HG02885 (cell line): ENCODE measurements around the gene PTPRH.
"Not testable (repeated sequence)": the region's sequence is repeated elsewhere in the genome, so short reads cannot be mapped to it uniquely, and the experiment has no call there.

ENCODE experiments used
- ATAC-seq: cut with Tn5 transposase; IDR thresholded peaks from one replicate; pipeline ENCODE4 v1.9.1; 2021; ENCODE audit warnings: mild to moderate bottlenecking; ENCODE audit not compliant: unreplicated experiment, poor library complexity

Gene PTPRH

GRCh38 chr19:55161571-55162322 is 47.6 kb downstream of the PTPRH start:
- no peak for ATAC-seq

GRCh38 chr19:55160986-55161365 is 48.3 kb downstream of the PTPRH start:
- ATAC-seq = peak; percentile 13

- ATAC-seq = peak; percentile 61
These were observed 48.9 kb downstream of the PTPRH start for GRCh38 chr19:55160128-55160985.

- no peak for ATAC-seq
These were observed 50.2 kb downstream of the PTPRH start for GRCh38 chr19:55158848-55159749.

- ATAC-seq = no peak
These were observed 50.9 kb downstream of the PTPRH start for GRCh38 chr19:55158423-55158822.

- ATAC-seq = no peak
These were observed 52.0 kb downstream of the PTPRH start, which contains the start of gene TNNI3 for GRCh38 chr19:55157064-55157908. TNNI3 (minus strand) TSS chr19:55157732; CDS start chr19:55157589, 143 bp downstream.

GRCh38 chr19:55156202-55157063 is 52.9 kb downstream of the PTPRH start:
- no peak for ATAC-seq

- not testable (repeated sequence) for ATAC-seq
These were observed 53.5 kb downstream of the PTPRH start for GRCh38 chr19:55155784-55156183.

- no peak for ATAC-seq
These were observed 55.5 kb downstream of the PTPRH start for GRCh38 chr19:55153652-55154264.

GRCh38 chr19:55152017-55152416 is 57.3 kb downstream of the PTPRH start:
- ATAC-seq = no peak

- ATAC-seq = no peak
These were observed 60.0 kb downstream of the PTPRH start, which contains the start of gene TNNT1 for GRCh38 chr19:55149078-55150003. TNNT1 (minus strand) TSS chr19:55149206; CDS start chr19:55147157, 2,049 bp downstream.

- no peak for ATAC-seq
These were observed 61.6 kb downstream of the PTPRH start for GRCh38 chr19:55147545-55148251.

- no peak for ATAC-seq
These were observed 62.5 kb downstream of the PTPRH start for GRCh38 chr19:55146705-55147273.

- no peak for ATAC-seq
These were observed 63.1 kb downstream of the PTPRH start for GRCh38 chr19:55146078-55146704.

GRCh38 chr19:55145232-55145631 is 64.1 kb downstream of the PTPRH start:
- no peak for ATAC-seq

GRCh38 chr19:55141696-55142095 is 67.6 kb downstream of the PTPRH start:
- ATAC-seq = no peak
